ENCODE measurements around the gene TKT. TPM values are rescaled to one million over a fixed set of nuclear protein-coding genes. Genes with fewer than 3 reads are reported as not detected.

TKT gene
- total RNA-seq, 1 donor, result 265 TPM

- no peak for DNase-seq (ENCODE audit: low read depth)
- no peak overlapping the region for H3K4me3 ChIP-seq (ENCODE audit: low read depth, low read length)
- TF ChIP-seq CTCF (IDR thresholded peaks at IDR 0.05; ENCODE audit: insufficient read depth, low read length), result no peak
Observed at GRCh38 chr3:53182764-53183355, 73.0 kb downstream of the TKT start.

- H3K4me3 ChIP-seq (ENCODE audit: low read depth, low read length), result no peak overlapping the region
- no peak for DNase-seq (ENCODE audit: low read depth)
- no peak for TF ChIP-seq CTCF (IDR thresholded peaks at IDR 0.05; ENCODE audit: insufficient read depth, low read length)
Observed at GRCh38 chr3:53181528-53181927, 74.3 kb downstream of the TKT start.

- no peak for DNase-seq (ENCODE audit: low read depth)
- no peak overlapping the region for H3K4me3 ChIP-seq (ENCODE audit: low read depth, low read length)
- TF ChIP-seq CTCF (IDR thresholded peaks at IDR 0.05; ENCODE audit: insufficient read depth, low read length), result no peak
Observed at GRCh38 chr3:53181024-53181371, 74.8 kb downstream of the TKT start.

- TF ChIP-seq CTCF (IDR thresholded peaks at IDR 0.05; ENCODE audit: insufficient read depth, low read length), result no peak
- DNase-seq (ENCODE audit: low read depth), result no peak
Observed at GRCh38 chr3:53180305-53181023, 75.4 kb downstream of the TKT start.

GRCh38 chr3:53179580-53179979, 76.2 kb downstream of the TKT start:
- DNase-seq (ENCODE audit: low read depth), result no peak
- no peak for TF ChIP-seq CTCF (IDR thresholded peaks at IDR 0.05; ENCODE audit: insufficient read depth, low read length)
- H3K4me3 ChIP-seq (ENCODE audit: low read depth, low read length), result no peak overlapping the region

More at GRCh38 chr3:53180305-53181023, 75.4 kb downstream of the TKT start:
- H3K4me3 ChIP-seq (ENCODE audit: low read depth, low read length), result no peak overlapping the region

GRCh38 chr3:53178246-53178645, 77.6 kb downstream of the TKT start:
- H3K4me3 ChIP-seq (ENCODE audit: low read depth, low read length), result no peak overlapping the region
- no peak for DNase-seq (ENCODE audit: low read depth)
- TF ChIP-seq CTCF (IDR thresholded peaks at IDR 0.05; ENCODE audit: insufficient read depth, low read length), result no peak

All from fibroblast of the aortic adventitia (primary cell).